Measurements from ENCODE around the gene PANK2.

DNA sequence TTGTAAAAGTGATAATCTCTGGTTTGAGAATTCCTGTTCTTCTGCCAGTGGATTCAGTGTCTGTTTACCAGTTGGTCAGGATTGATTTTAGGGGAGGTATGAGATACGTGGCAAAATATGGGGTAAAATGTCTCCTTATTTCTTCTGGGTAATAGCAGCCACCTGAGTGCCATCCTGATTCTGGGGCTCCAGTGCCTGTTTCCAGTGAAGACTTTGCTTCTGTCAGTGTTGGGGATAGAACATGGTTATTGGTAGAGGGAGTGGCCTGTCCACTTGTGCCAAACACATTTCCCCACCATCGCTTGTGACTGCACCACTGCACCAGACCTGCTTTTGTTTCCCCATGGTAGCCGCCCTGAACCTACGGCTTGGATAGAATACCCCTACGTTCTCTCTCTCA lies 15.7 kb downstream of the PANK2 start:
- TF ChIP-seq, protein P1, sequence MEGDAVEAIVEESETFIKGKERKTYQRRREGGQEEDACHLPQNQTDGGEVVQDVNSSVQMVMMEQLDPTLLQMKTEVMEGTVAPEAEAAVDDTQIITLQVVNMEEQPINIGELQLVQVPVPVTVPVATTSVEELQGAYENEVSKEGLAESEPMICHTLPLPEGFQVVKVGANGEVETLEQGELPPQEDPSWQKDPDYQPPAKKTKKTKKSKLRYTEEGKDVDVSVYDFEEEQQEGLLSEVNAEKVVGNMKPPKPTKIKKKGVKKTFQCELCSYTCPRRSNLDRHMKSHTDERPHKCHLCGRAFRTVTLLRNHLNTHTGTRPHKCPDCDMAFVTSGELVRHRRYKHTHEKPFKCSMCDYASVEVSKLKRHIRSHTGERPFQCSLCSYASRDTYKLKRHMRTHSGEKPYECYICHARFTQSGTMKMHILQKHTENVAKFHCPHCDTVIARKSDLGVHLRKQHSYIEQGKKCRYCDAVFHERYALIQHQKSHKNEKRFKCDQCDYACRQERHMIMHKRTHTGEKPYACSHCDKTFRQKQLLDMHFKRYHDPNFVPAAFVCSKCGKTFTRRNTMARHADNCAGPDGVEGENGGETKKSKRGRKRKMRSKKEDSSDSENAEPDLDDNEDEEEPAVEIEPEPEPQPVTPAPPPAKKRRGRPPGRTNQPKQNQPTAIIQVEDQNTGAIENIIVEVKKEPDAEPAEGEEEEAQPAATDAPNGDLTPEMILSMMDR (IDR thresholded peaks at IDR 0.05), result no peak
- TF ChIP-seq EP300 (IDR thresholded peaks at IDR 0.05), result no peak
- no peak for TF ChIP-seq POLR2AphosphoS5 (IDR thresholded peaks at IDR 0.05)
- no peak for TF ChIP-seq POLR2A (IDR thresholded peaks at IDR 0.05)

Measured in gastroesophageal sphincter (tissue), 3 donors.